A549 (cell line): Measurements from ENCODE around the gene GOT1. TPM values are rescaled to one million over a fixed set of nuclear protein-coding genes. Genes with fewer than 3 reads are reported as not detected.
A peak's percentile ranks its signal among the peaks of the same experiment; 100 is the strongest.

Experiments
- ATAC-seq, 2 experiments: fragments of 200-7000 bp in 1 of 2; fragments of >200 bp in 1 of 2; cut with Nextera tagmentation in 1 of 2; cut with Tn5 transposase in 1 of 2; 3 replicates each; pipeline versions ENCODE4 v1.8.0 to v1.9.1; 2018 to 2020; ENCODE audit warnings: mild to moderate bottlenecking in 1 of 2, moderate library complexity in 1 of 2
- CTCF ChIA-PET: fragments of 300-600 bp; sonication (Branson Sonifier 250); formaldehyde crosslinking; extraction: SDS; loops from one replicate; lab custom pipeline; 2021; ENCODE audit warnings: antibody characterized with exemption, inconsistent platforms; lab: Yijun Ruan, JAX
- POLR2A ChIA-PET: fragments of 350-600 bp; formaldehyde crosslinking; extraction: SDS; loops from one replicate; lab custom pipeline; 2021; ENCODE audit warnings: antibody characterized with exemption, inconsistent platforms; lab: Yijun Ruan, JAX
- DNase-seq, 2 experiments: peaks; one replicate each; pipeline versions ENCODE4 v3.0.0 to v3.0.0-alpha.2; 2011 to 2016; ENCODE audit warnings: low read depth in 1 of 2, low spot score in 1 of 2
- FAIRE-seq: peaks from 2 replicates; lab custom pipeline; 2011; peaks lifted over from hg19 to GRCh38; lab: Jason Lieb, UNC
- H3K27ac ChIP-seq, 2 experiments: fragments of >200 bp; sonication (Bioruptor Twin); formaldehyde crosslinking; 3 replicates each; pipeline ENCODE4 v1.5.1; 2016 to 2017
- H3K4me1 ChIP-seq: fragments of >200 bp; sonication (Bioruptor Twin); formaldehyde crosslinking; 3 replicates; pipeline ENCODE4 v1.6.1; 2016
- H3K4me2 ChIP-seq: fragments of >200 bp; sonication (Bioruptor Twin); formaldehyde crosslinking; 3 replicates; pipeline ENCODE4 v1.6.1; 2016
- H3K4me3 ChIP-seq: fragments of >200 bp; sonication (Bioruptor Twin); formaldehyde crosslinking; 3 replicates; pipeline ENCODE4 v1.5.1; 2016
- H3K9me3 ChIP-seq: fragments of >200 bp; sonication (Bioruptor Twin); formaldehyde crosslinking; 3 replicates; pipeline ENCODE4 v1.6.1; 2016
- CEBPB ChIP-seq, 2 experiments: fragments of >200 bp in 1 of 2; sonication (Bioruptor Twin) in 1 of 2; formaldehyde crosslinking in 1 of 2; IDR thresholded peaks; 2 replicates each; pipeline ENCODE4 v1.6.1; 2012 to 2016
- EP300 ChIP-seq, 2 experiments: fragments of >200 bp; sonication (Bioruptor Twin); formaldehyde crosslinking; IDR thresholded peaks; 2 replicates in 1 of 2; 3 replicates in 1 of 2; pipeline ENCODE4 v1.6.1; 2016 to 2017
- ESRRA ChIP-seq: fragments of 150-350 bp; IDR thresholded peaks from 2 replicates; pipeline ENCODE4 v1.6.1; 2014; ENCODE audit warnings: mild to moderate bottlenecking, low read length, borderline replicate concordance
- GATA3 ChIP-seq: IDR thresholded peaks from 2 replicates; pipeline ENCODE4 v1.6.1; 2012; ENCODE audit warnings: borderline replicate concordance
- HEYL ChIP-seq: fragments of 250-450 bp; sonication (Bioruptor Pico); IDR thresholded peaks from 2 replicates; pipeline ENCODE4 v1.8.0; 2021; ENCODE audit warnings: mild to moderate bottlenecking, moderate library complexity
- HOXB5 ChIP-seq: fragments of 250-450 bp; sonication (Bioruptor Pico); IDR thresholded peaks from 2 replicates; pipeline ENCODE4 v1.5.0; 2020; ENCODE audit warnings: mild to moderate bottlenecking, moderate library complexity
- JUN ChIP-seq, 2 experiments: fragments of >200 bp; sonication (Bioruptor Twin); formaldehyde crosslinking; IDR thresholded peaks; 2 replicates in 1 of 2; 3 replicates in 1 of 2; pipeline ENCODE4 v1.6.1; 2016 to 2017
- JUNB ChIP-seq: fragments of >200 bp; sonication (Bioruptor Twin); formaldehyde crosslinking; IDR thresholded peaks from 2 replicates; pipeline ENCODE4 v1.6.1; 2016
- KDM5A ChIP-seq: fragments of 200-600 bp; sonication (generic); IDR thresholded peaks from 2 replicates; pipeline ENCODE4 v1.6.1; 2016; ENCODE audit warnings: antibody characterized with exemption, mild to moderate bottlenecking
- MAFK ChIP-seq: fragments of 450-650 bp; IDR thresholded peaks from 2 replicates; pipeline ENCODE4 v1.6.1; 2014; ENCODE audit not compliant: partially characterized antibody
- NPAS2 ChIP-seq: fragments of 250-450 bp; sonication (Bioruptor Pico); IDR thresholded peaks from 2 replicates; pipeline ENCODE4 v1.8.0; 2022; ENCODE audit warnings: mild to moderate bottlenecking, moderate library complexity, borderline replicate concordance
- NR3C1 ChIP-seq: fragments of >200 bp; sonication (Bioruptor Twin); formaldehyde crosslinking; IDR thresholded peaks from 3 replicates; pipeline ENCODE4 v1.6.1; 2017
- PHF8 ChIP-seq: fragments of 200-600 bp; sonication (generic); IDR thresholded peaks from 2 replicates; pipeline ENCODE4 v1.6.1; 2016; ENCODE audit warnings: low read depth, mild to moderate bottlenecking, antibody characterized with exemption, moderate library complexity, borderline replicate concordance
- POLR2A ChIP-seq: IDR thresholded peaks from 2 replicates; pipeline ENCODE4 v1.6.1; 2012; ENCODE audit warnings: mild to moderate bottlenecking, low read length
- POLR2AphosphoS2 ChIP-seq: conservative IDR thresholded peaks from 2 replicates; pipeline ENCODE4 v1.6.1; 2012; ENCODE audit warnings: low read length, improper control_type of control experiment, inconsistent platforms
- RCOR1 ChIP-seq: fragments of 150-350 bp; IDR thresholded peaks from 2 replicates; pipeline ENCODE4 v1.6.1; 2014; ENCODE audit warnings: antibody characterized with exemption, low read length, low read depth
- RFX5 ChIP-seq: fragments of 450-650 bp; IDR thresholded peaks from 2 replicates; pipeline ENCODE4 v1.7.1; 2014; ENCODE audit warnings: antibody characterized with exemption, mild to moderate bottlenecking, moderate library complexity
- TFCP2L1 ChIP-seq: fragments of 250-450 bp; sonication (Bioruptor Pico); IDR thresholded peaks from 2 replicates; pipeline ENCODE4 v1.5.0; 2021; ENCODE audit warnings: mild to moderate bottlenecking
- ZFP36 ChIP-seq: fragments of 450-650 bp; IDR thresholded peaks from 2 replicates; pipeline ENCODE4 v1.6.1; 2014; ENCODE audit warnings: borderline replicate concordance; ENCODE audit not compliant: partially characterized antibody
- ZNF302 ChIP-seq: fragments of 250-450 bp; sonication (Bioruptor Pico); IDR thresholded peaks from 2 replicates; pipeline ENCODE4 v1.9.0; 2021; ENCODE audit warnings: inconsistent platforms, mild to moderate bottlenecking, moderate library complexity
- WGBS: methylation state at CpG from one replicate; pipeline ENCODE4 v1.1.6; 2017; ENCODE audit errors: missing lambda C conversion rate; 5-methylcytosine and 5-hydroxymethylcytosine counted together
- polyA minus RNA-seq: library from RNA; depleted of rRNA, polyadenylated mRNA; stranded (reverse); fragments of >200 nt; gene quantifications from 2 replicates; pipeline ENCODE4 v1.2.3, GENCODE V29; 2011; rRNA and poly(A)+ RNA removed
- polyA plus RNA-seq, 4 experiments: library from polyadenylated mRNA; depleted of rRNA in 3 of 4; stranded (reverse); fragments of >200 nt; fragmentation: RNase III in 1 of 4; extraction: RNeasy Plus Mini Kit Qiagen cat#74134 plus additional on column Dnase treatment in 1 of 4; gene quantifications; 2 replicates in 3 of 4; 3 replicates in 1 of 4; pipeline ENCODE4 v1.2.3, GENCODE V29; 2011 to 2017
- TF ChIP-seq, protein P1 (sequence below): IDR thresholded peaks from 2 replicates; pipeline ENCODE4 v1.6.1; 2012
- TF ChIP-seq, protein P2 (sequence below): IDR thresholded peaks from 2 replicates; pipeline ENCODE4 v1.6.1; 2012
- TF ChIP-seq, protein P3 (sequence below): fragments of >200 bp; sonication (Bioruptor Twin); formaldehyde crosslinking; IDR thresholded peaks from 3 replicates; pipeline ENCODE4 v1.6.1; 2016
- TF ChIP-seq, protein P4 (sequence below): fragments of 250-450 bp; sonication (Bioruptor Pico); IDR thresholded peaks from 2 replicates; pipeline ENCODE4 v1.5.0; 2020; ENCODE audit warnings: low read depth, mild to moderate bottlenecking, moderate library complexity
- TF ChIP-seq, protein P5 (sequence below): IDR thresholded peaks from 2 replicates; pipeline ENCODE4 v1.6.1; 2012; ENCODE audit warnings: low read depth, borderline replicate concordance
- TF ChIP-seq, protein P6 (sequence below): fragments of 450-650 bp; IDR thresholded peaks from 2 replicates; pipeline ENCODE4 v1.6.1; 2014; ENCODE audit warnings: antibody characterized with exemption
- TF ChIP-seq, protein P7 (sequence below): fragments of >200 bp; sonication (Bioruptor Twin); formaldehyde crosslinking; IDR thresholded peaks from 3 replicates; pipeline ENCODE4 v1.5.1; 2016
- TF ChIP-seq, protein P8 (sequence below): fragments of >200 bp; sonication (Bioruptor Twin); formaldehyde crosslinking; IDR thresholded peaks from 2 replicates; pipeline ENCODE4 v1.6.1; 2016

GOT1 gene
- 34.9 and 55.7 TPM in 2 replicates for polyA plus RNA-seq (2011; rRNA removed)
- polyA plus RNA-seq (2012; cell fraction: cytosol; rRNA removed), result 20.8 and 25.6 TPM in 2 replicates
- polyA plus RNA-seq (2012; cell fraction: nucleus; rRNA removed), result 15.5 and 24.5 TPM in 2 replicates
- polyA plus RNA-seq (2017; fragmentation: RNase III; extraction: RNeasy Plus Mini Kit Qiagen cat#74134 plus additional on column Dnase treatment), result 27.6 to 31.3 TPM (median 31.1 TPM) in 3 replicates
- 33.7 and 34.2 TPM in 2 replicates for polyA minus RNA-seq

DNA sequence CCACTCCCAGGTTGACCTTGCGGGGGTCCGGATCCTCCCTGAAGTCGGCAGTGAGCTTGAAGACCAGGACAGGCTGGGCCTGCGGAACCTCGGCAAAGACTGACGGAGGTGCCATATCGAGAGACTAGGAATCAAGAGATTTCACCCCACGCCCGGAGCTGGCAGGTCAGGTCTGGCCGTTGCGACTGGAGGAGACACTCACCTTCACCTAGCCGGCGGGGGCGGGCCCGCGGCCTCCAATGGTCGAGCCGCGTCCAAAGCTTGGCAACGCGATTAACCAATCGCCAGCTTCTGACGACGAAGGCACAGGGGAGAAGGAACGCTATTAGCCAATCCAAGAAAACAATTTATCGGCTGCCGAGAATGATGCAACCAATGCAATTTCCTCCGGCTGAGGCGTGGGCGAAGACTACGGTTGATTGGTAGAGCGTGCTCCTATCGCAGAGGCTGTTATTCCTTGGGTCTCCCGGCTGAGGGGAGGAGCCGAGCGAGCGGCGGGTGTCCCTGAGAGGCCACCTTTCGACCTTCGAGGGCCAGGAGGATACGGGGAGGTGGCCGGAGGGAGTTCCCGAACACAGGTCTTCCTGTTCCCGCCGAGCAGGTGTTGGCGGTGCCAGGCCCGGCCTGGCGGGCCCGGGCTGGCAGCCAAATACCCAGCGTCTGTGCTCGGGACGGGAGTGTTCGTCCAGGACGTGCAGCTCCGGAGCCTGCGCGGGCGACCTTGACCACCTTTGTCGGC is at the start of gene GOT1:
TSS of gene GOT1 (minus strand) at position 174 of the 739 bp plus-strand sequence. CDS start at position 115, 59 bp downstream.
- peak in 1 of 2 experiments; percentile 52; a peak in 2 of 5 replicates for TF ChIP-seq JUN (IDR thresholded peaks at IDR 0.05)
- TF ChIP-seq KDM5A, result peak; percentile 62
- no peak for TF ChIP-seq ZNF302 (CRISPR knock-in tag)
- peak; percentile 85 for TF ChIP-seq ESRRA
- peak; percentile 78 for TF ChIP-seq MAFK
- TF ChIP-seq HEYL (CRISPR knock-in tag), result no peak
- peak; percentile 96 for TF ChIP-seq RFX5
- TF ChIP-seq EP300 (IDR thresholded peaks at IDR 0.05), result no peak
- TF ChIP-seq POLR2A, result peak; percentile 65
- TF ChIP-seq, protein P1, sequence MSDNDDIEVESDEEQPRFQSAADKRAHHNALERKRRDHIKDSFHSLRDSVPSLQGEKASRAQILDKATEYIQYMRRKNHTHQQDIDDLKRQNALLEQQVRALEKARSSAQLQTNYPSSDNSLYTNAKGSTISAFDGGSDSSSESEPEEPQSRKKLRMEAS, result peak; percentile 21; the same call in 1 of the 2 replicates
- TF ChIP-seq, protein P2, sequence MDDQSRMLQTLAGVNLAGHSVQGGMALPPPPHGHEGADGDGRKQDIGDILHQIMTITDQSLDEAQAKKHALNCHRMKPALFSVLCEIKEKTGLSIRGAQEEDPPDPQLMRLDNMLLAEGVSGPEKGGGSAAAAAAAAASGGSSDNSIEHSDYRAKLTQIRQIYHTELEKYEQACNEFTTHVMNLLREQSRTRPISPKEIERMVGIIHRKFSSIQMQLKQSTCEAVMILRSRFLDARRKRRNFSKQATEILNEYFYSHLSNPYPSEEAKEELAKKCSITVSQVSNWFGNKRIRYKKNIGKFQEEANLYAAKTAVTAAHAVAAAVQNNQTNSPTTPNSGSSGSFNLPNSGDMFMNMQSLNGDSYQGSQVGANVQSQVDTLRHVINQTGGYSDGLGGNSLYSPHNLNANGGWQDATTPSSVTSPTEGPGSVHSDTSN, result peak; percentile 70; the same call in 1 of the 2 replicates
- peak; percentile 82 to 87 for TF ChIP-seq CEBPB (IDR thresholded peaks at IDR 0.05)
- TF ChIP-seq, protein P3, sequence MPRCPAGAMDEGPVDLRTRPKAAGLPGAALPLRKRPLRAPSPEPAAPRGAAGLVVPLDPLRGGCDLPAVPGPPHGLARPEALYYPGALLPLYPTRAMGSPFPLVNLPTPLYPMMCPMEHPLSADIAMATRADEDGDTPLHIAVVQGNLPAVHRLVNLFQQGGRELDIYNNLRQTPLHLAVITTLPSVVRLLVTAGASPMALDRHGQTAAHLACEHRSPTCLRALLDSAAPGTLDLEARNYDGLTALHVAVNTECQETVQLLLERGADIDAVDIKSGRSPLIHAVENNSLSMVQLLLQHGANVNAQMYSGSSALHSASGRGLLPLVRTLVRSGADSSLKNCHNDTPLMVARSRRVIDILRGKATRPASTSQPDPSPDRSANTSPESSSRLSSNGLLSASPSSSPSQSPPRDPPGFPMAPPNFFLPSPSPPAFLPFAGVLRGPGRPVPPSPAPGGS, result 0 out of 3 replicates have a peak, but pooled peaks have one; percentile 32
- 0 out of 2 replicates have a peak, but pooled peaks have one; percentile 60 for TF ChIP-seq HOXB5 (CRISPR knock-in tag)
- TF ChIP-seq, protein P4, sequence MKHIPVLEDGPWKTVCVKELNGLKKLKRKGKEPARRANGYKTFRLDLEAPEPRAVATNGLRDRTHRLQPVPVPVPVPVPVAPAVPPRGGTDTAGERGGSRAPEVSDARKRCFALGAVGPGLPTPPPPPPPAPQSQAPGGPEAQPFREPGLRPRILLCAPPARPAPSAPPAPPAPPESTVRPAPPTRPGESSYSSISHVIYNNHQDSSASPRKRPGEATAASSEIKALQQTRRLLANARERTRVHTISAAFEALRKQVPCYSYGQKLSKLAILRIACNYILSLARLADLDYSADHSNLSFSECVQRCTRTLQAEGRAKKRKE, result no peak
- TF ChIP-seq PHF8, result peak; percentile 85; the same call in 1 of the 2 replicates
- TF ChIP-seq, protein P5, sequence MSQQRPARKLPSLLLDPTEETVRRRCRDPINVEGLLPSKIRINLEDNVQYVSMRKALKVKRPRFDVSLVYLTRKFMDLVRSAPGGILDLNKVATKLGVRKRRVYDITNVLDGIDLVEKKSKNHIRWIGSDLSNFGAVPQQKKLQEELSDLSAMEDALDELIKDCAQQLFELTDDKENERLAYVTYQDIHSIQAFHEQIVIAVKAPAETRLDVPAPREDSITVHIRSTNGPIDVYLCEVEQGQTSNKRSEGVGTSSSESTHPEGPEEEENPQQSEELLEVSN, result peak; percentile 58
- TF ChIP-seq, all 56 proteins: peak for 13
- ATAC-seq (peak; percentile 98 to 99), DNase-seq (peak; percentile 99), FAIRE-seq (peak; percentile 88)
- under 1% methylated on average over 49 of the region's 59 CpGs for WGBS
- H3K4me3 ChIP-seq, result peak within 1 kb of the TSS; percentile 88
- H3K4me2 ChIP-seq, result peak within 1 kb of the TSS; percentile 95
- ChIA-PET CTCF (interaction anchor here (1.0 to 12.8 kb wide), 5 partner anchors 9 to 184 kb away, joined by 3 to 260 read pairs (median 4); partner anchors contain the start of gene SLC25A28), POLR2A (interaction anchor here (0.5 to 2.2 kb wide), 18 partner anchors 9 to 964 kb away, joined by 3 to 27 read pairs (median 4); partner anchors contain the start of genes CNNM1, COX15, CUTC and ENTPD7)
- peak within 1 kb of the TSS; percentile 85 to 95 for H3K27ac ChIP-seq
- no peaks in the 10 kb centered on the region for H3K9me3 ChIP-seq
- H3K4me1 ChIP-seq, result peaks cover 18% of the 10 kb centered on the region; the same call in 2 of the 3 replicates

DNA sequence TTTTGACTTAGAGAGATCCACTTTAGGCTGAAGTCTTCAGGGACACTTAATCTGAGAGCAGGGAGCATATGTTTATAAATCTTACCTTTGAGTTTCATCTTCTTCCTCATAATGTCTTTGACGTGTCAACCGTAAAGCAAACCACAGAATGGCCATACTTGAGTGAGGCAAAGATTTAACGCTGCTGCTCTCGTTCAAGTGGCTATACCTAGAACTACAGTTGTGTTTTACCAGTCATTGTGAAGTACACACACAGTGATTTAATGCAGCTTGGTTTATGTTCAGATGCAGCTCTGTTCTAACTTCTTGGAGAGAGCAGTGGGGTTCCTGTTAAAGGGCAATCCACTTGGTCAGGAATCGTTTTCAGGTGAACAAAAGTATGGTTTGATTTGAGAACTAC is 39.9 kb upstream of the GOT1 start:
- POLR2A ChIA-PET, result interaction anchor here (1.4 kb wide), 1 partner anchor 150 kb away, joined by 3 read pairs; the partner anchor contains the start of gene SLC25A28
- no peak overlapping the region for H3K4me2 ChIP-seq
- no peak overlapping the region for H3K27ac ChIP-seq
- no peak overlapping the region for H3K4me3 ChIP-seq
- H3K4me1 ChIP-seq, result peaks cover 12% of the 10 kb centered on the region
- 34% methylated on average over 5 of the region's 5 CpGs for WGBS
- CTCF ChIA-PET, result interaction anchor here (5.4 kb wide), 1 partner anchor 14 kb away, joined by 13 read pairs; no protein-coding TSS in a partner anchor
- ATAC-seq (peak; percentile 54 to 66; a peak in 3 of 6 replicates), DNase-seq (no peak), FAIRE-seq (no peak)
- H3K9me3 ChIP-seq, result no peaks in the 10 kb centered on the region
- TF ChIP-seq HEYL (CRISPR knock-in tag) (no peak), GATA3 (no peak), RCOR1 (no peak), TFCP2L1 (CRISPR knock-in tag) (no peak), NPAS2 (no peak), JUNB (no peak), ZFP36 (no peak), POLR2AphosphoS2 (no peak), NR3C1 (no peak)
- TF ChIP-seq, protein P6, sequence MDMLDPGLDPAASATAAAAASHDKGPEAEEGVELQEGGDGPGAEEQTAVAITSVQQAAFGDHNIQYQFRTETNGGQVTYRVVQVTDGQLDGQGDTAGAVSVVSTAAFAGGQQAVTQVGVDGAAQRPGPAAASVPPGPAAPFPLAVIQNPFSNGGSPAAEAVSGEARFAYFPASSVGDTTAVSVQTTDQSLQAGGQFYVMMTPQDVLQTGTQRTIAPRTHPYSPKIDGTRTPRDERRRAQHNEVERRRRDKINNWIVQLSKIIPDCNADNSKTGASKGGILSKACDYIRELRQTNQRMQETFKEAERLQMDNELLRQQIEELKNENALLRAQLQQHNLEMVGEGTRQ, result no peak
- TF ChIP-seq, protein P7, sequence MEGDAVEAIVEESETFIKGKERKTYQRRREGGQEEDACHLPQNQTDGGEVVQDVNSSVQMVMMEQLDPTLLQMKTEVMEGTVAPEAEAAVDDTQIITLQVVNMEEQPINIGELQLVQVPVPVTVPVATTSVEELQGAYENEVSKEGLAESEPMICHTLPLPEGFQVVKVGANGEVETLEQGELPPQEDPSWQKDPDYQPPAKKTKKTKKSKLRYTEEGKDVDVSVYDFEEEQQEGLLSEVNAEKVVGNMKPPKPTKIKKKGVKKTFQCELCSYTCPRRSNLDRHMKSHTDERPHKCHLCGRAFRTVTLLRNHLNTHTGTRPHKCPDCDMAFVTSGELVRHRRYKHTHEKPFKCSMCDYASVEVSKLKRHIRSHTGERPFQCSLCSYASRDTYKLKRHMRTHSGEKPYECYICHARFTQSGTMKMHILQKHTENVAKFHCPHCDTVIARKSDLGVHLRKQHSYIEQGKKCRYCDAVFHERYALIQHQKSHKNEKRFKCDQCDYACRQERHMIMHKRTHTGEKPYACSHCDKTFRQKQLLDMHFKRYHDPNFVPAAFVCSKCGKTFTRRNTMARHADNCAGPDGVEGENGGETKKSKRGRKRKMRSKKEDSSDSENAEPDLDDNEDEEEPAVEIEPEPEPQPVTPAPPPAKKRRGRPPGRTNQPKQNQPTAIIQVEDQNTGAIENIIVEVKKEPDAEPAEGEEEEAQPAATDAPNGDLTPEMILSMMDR, result no peak
- TF ChIP-seq, protein P8, sequence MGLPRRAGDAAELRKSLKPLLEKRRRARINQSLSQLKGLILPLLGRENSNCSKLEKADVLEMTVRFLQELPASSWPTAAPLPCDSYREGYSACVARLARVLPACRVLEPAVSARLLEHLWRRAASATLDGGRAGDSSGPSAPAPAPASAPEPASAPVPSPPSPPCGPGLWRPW, result no peak
